Hepatocyte (in vitro differentiated cells): ENCODE measurements around the gene APOA5. TPM values are rescaled to one million over a fixed set of nuclear protein-coding genes. Genes with fewer than 3 reads are reported as not detected.

Experiments used
- DNase-seq: peaks from one replicate; pipeline ENCODE4 v3.0.0-alpha.2; 2016; ENCODE audit warnings: low spot score
- H2AFZ ChIP-seq: fragments of 200-600 bp; sonication (generic); 2 replicates; pipeline ENCODE4 v1.6.0; 2016; ENCODE audit warnings: antibody characterized with exemption, mild to moderate bottlenecking
- H3K27ac ChIP-seq: fragments of 200-600 bp; sonication (generic); 2 replicates; pipeline ENCODE4 v1.5.1; 2016; ENCODE audit warnings: mild to moderate bottlenecking
- H3K27me3 ChIP-seq: fragments of 200-600 bp; sonication (generic); 2 replicates; pipeline ENCODE4 v1.6.1; 2016
- H3K36me3 ChIP-seq: fragments of 200-600 bp; sonication (generic); replicated peaks from 2 replicates; pipeline ENCODE4 v1.5.1; 2016; ENCODE audit warnings: low read depth; ENCODE audit not compliant: insufficient read depth
- H3K4me1 ChIP-seq: fragments of 200-600 bp; sonication (generic); 2 replicates; pipeline ENCODE4 v1.5.1; 2016; ENCODE audit warnings: mild to moderate bottlenecking, moderate library complexity; ENCODE audit not compliant: insufficient read depth
- H3K4me2 ChIP-seq: fragments of 200-600 bp; sonication (generic); 2 replicates; pipeline ENCODE4 v1.6.0; 2016
- H3K4me3 ChIP-seq: fragments of 200-600 bp; sonication (generic); 2 replicates; pipeline ENCODE4 v1.5.1; 2016; ENCODE audit warnings: mild to moderate bottlenecking
- H3K79me2 ChIP-seq: fragments of 200-600 bp; sonication (generic); 2 replicates; pipeline ENCODE4 v1.6.0; 2017; ENCODE audit warnings: mild to moderate bottlenecking
- H3K9me2 ChIP-seq: fragments of 200-600 bp; sonication (generic); replicated peaks from 2 replicates; pipeline ENCODE4 v1.6.0; 2017; ENCODE audit warnings: mild to moderate bottlenecking; ENCODE audit not compliant: insufficient read depth
- H3K9me3 ChIP-seq: fragments of 200-600 bp; sonication (generic); 2 replicates; pipeline ENCODE4 v1.5.1; 2016; ENCODE audit warnings: low read depth, mild to moderate bottlenecking
- H4K20me1 ChIP-seq: fragments of 200-600 bp; sonication (generic); 2 replicates; pipeline ENCODE4 v1.6.0; 2016; ENCODE audit warnings: mild to moderate bottlenecking; ENCODE audit not compliant: insufficient read depth, poor library complexity, severe bottlenecking
- EZH2 ChIP-seq: fragments of 200-600 bp; sonication (generic); IDR thresholded peaks from 2 replicates; pipeline ENCODE4 v1.6.1; 2016; ENCODE audit warnings: antibody characterized with exemption, mild to moderate bottlenecking, borderline replicate concordance
- EZH2phosphoT487 ChIP-seq: fragments of 200-600 bp; sonication (generic); IDR thresholded peaks from one replicate; pipeline ENCODE4 v1.6.1; 2018; ENCODE audit warnings: antibody characterized with exemption, mild to moderate bottlenecking, low read depth, moderate library complexity; ENCODE audit not compliant: unreplicated experiment, severe bottlenecking
- WGBS: methylation state at CpG from one replicate; pipeline ENCODE4 v1.1.6; 2016; ENCODE audit warnings: low lambda C conversion rate; ENCODE audit errors: missing lambda C conversion rate; 5-methylcytosine and 5-hydroxymethylcytosine counted together
- polyA plus RNA-seq: library from polyadenylated mRNA; unstranded; fragments of >200 nt; fragmentation: Nextera tagmentation; extraction: Ambion mirVana; gene quantifications from 2 replicates; pipeline ENCODE4 v1.2.1, GENCODE V29; 2016
- total RNA-seq: library from RNA; depleted of rRNA; stranded (reverse); fragments of >200 nt; gene quantifications from 2 replicates; pipeline ENCODE4 v1.2.3, GENCODE V29; 2014
- TF ChIP-seq, protein P1 (sequence below): fragments of 200-600 bp; sonication (generic); IDR thresholded peaks from 2 replicates; pipeline ENCODE4 v1.5.1; 2016; ENCODE audit warnings: antibody characterized with exemption, mild to moderate bottlenecking; ENCODE audit not compliant: poor library complexity

Gene APOA5
- total and polyA plus RNA-seq, 2 experiments from 2014 or later: 14.6 to 20.3 TPM

DNA sequence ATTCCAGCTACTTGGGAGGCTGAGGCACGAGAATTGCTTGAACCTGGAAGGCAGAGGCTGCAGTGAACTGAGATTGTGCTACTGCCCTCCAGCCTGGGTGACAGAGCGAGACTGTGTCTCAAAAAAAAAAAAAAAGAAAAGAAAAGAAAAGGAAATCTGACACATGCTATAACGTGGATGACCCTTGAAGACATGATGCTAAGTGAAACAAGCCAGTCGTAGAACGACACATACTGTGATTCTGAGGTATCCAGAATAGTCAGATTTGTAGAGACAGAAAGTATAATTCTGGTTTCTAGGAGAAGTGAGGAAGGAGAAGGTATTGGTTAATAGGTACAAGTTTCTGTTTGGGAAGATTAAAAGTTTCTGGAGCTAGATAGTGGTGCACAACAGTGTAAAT is 6.7 kb upstream of the APOA5 start:
- Histone ChIP-seq H3K79me2 (no peaks in the 10 kb centered on the region), H3K4me1 (no peaks in the 10 kb centered on the region), H4K20me1 (no peaks in the 10 kb centered on the region), H3K27me3 (no peaks in the 10 kb centered on the region), H3K36me3 (no peaks in the 10 kb centered on the region), H2AFZ (no peak overlapping the region), H3K4me3 (no peak overlapping the region), H3K9me3 (no peaks in the 10 kb centered on the region), H3K4me2 (no peak overlapping the region), H3K27ac (no peak overlapping the region), H3K9me2 (no peaks in the 10 kb centered on the region)
- TF ChIP-seq EZH2: no peak
- TF ChIP-seq, protein P1, sequence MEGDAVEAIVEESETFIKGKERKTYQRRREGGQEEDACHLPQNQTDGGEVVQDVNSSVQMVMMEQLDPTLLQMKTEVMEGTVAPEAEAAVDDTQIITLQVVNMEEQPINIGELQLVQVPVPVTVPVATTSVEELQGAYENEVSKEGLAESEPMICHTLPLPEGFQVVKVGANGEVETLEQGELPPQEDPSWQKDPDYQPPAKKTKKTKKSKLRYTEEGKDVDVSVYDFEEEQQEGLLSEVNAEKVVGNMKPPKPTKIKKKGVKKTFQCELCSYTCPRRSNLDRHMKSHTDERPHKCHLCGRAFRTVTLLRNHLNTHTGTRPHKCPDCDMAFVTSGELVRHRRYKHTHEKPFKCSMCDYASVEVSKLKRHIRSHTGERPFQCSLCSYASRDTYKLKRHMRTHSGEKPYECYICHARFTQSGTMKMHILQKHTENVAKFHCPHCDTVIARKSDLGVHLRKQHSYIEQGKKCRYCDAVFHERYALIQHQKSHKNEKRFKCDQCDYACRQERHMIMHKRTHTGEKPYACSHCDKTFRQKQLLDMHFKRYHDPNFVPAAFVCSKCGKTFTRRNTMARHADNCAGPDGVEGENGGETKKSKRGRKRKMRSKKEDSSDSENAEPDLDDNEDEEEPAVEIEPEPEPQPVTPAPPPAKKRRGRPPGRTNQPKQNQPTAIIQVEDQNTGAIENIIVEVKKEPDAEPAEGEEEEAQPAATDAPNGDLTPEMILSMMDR: no peak
- TF ChIP-seq EZH2phosphoT487: no peak
- 92% methylated on average over 5 of the region's 5 CpGs for WGBS
- DNase-seq: no peak

GRCh38 chr11:116797816-116798215 is 6.1 kb upstream of the APOA5 start:
- TF ChIP-seq EZH2phosphoT487 (no peak), EZH2 (no peak)
- TF ChIP-seq, protein P1: no peak
- 90% methylated on average over 5 of the region's 5 CpGs for WGBS
- DNase-seq: no peak
- Histone ChIP-seq H3K27me3 (no peaks in the 10 kb centered on the region), H3K27ac (no peak overlapping the region), H3K4me3 (no peak overlapping the region), H3K36me3 (no peaks in the 10 kb centered on the region), H2AFZ (no peak overlapping the region), H3K4me2 (no peak overlapping the region), H4K20me1 (no peaks in the 10 kb centered on the region), H3K4me1 (no peaks in the 10 kb centered on the region), H3K79me2 (no peaks in the 10 kb centered on the region), H3K9me3 (no peaks in the 10 kb centered on the region), H3K9me2 (no peaks in the 10 kb centered on the region)

DNA sequence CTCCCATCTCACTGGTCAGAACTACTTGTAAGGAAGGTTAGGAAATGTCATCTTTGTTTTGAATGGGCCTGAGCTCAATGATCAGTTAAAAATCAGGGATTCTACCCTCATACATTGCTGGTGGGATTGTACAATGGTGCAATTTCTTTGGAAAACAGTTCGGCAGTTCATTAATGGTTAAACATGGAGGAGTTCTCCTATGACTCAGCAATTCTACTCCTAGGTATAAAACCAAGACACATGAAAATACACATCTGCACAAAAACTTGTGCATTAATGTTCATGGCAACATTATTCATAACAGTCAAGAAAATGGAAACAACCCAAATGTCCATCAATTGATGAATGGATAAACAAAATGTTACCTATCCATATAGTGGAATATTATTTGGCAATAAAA is 4.9 kb upstream of the APOA5 start:
- DNase-seq: no peak
- no peak overlapping the region for H3K4me2 ChIP-seq
- no peaks in the 10 kb centered on the region for H3K79me2 ChIP-seq
- no peak overlapping the region for H3K27ac ChIP-seq
- H3K36me3 ChIP-seq: no peaks in the 10 kb centered on the region
- no peaks in the 10 kb centered on the region for H3K9me2 ChIP-seq
- TF ChIP-seq, protein P1: no peak
- TF ChIP-seq EZH2: no peak
- no peaks in the 10 kb centered on the region for H3K4me1 ChIP-seq
- WGBS: 69% methylated on average over 1 of the region's 1 CpG
- H3K27me3 ChIP-seq: no peaks in the 10 kb centered on the region
- no peaks in the 10 kb centered on the region for H4K20me1 ChIP-seq
- no peak overlapping the region for H3K4me3 ChIP-seq
- no peaks in the 10 kb centered on the region for H3K9me3 ChIP-seq
- H2AFZ ChIP-seq: no peak overlapping the region

GRCh38 chr11:116794851-116795250 is 3.2 kb upstream of the APOA5 start:
- TF ChIP-seq EZH2: no peak
- TF ChIP-seq, protein P1: no peak
- TF ChIP-seq EZH2phosphoT487: no peak
- no peak for DNase-seq
- Histone ChIP-seq H2AFZ (no peak overlapping the region), H3K27me3 (no peaks in the 10 kb centered on the region), H3K27ac (no peak overlapping the region), H4K20me1 (no peaks in the 10 kb centered on the region), H3K9me2 (no peaks in the 10 kb centered on the region), H3K4me1 (no peaks in the 10 kb centered on the region), H3K4me2 (no peak overlapping the region), H3K36me3 (no peaks in the 10 kb centered on the region), H3K9me3 (no peaks in the 10 kb centered on the region), H3K79me2 (no peaks in the 10 kb centered on the region), H3K4me3 (no peak overlapping the region)
- WGBS: 89% methylated on average over 2 of the region's 2 CpGs
